ENCODE data around the gene MSRB3. TPM values are rescaled to one million over a fixed set of nuclear protein-coding genes. Genes with fewer than 3 reads are reported as not detected.
"Not testable (repeated sequence)": the region's sequence is repeated elsewhere in the genome, so short reads cannot be mapped to it uniquely, and the experiment has no call there.

MSRB3 gene
- total RNA-seq, 1 donor from 2014 or later, result 44.2 TPM

- no peak for DNase-seq (ENCODE audit: low read depth in 2 of 2)
These were observed 8.9 kb downstream of the MSRB3 start for GRCh38 chr12:65287426-65287825.

DNA sequence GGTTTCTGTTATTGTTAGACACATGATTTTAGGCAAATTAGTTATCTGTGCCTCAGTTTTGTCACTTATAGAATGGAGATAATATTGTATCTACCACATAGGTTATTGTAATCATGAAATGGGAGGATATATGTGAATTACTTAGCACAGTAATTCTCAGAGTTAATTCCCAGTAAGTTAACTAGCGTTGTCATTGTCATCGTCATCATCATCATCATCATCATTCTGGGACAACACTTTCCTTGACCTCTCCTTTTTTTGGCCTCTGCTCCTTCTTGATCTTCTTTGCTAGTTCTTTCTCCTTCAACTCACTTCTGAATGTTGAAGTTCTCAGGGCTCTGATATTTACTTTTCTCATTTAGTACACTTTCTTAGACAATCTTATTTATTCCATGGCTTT is 13.8 kb downstream of the MSRB3 start:
- DNase-seq (ENCODE audit: low read depth in 2 of 2), result no peak

GRCh38 chr12:65293735-65294134 is 15.3 kb downstream of the MSRB3 start:
- no peak for DNase-seq (ENCODE audit: low read depth in 2 of 2)

GRCh38 chr12:65294641-65295262 is 16.3 kb downstream of the MSRB3 start:
- DNase-seq (ENCODE audit: low read depth in 2 of 2), result no peak

DNA sequence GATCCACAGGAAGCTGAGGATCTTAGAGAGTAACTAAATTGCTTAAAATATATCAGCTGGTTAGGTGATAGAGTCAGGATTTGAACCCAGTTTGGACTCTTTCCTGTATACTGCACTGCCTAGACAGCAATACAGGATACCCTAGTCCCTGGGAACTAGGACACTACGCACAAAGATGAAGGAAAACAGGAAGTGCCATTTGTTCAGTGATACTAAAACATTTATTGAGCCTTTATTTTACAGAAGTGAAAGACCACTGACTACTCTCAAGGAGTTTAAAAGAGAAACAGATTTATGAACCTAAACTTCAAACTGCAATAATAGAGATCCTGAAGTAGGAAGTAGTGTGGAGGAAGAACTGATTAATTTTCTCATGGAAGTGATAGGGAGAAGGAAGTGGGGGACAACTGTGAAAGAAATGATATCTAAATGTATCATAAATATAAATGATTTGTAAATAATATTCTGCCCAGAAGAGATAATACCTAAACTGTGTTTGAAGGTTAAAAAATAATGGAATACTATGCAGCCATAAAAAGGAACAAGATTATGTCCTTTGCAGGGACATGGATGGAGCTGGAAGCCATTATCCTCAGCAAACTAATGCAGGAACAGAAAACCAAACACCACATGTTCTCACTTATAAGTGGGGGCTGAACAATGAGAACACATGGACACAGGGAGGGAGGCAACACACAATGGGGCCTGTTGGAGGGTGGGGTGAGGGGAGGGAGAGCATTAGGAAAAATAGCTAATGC is 18.2 kb downstream of the MSRB3 start:
- DNase-seq (ENCODE audit: low read depth in 2 of 2), result peak in 1 of 2 donors; percentile 16

GRCh38 chr12:65300097-65300496 is 21.6 kb downstream of the MSRB3 start:
- no peak for DNase-seq (ENCODE audit: low read depth in 2 of 2)

DNA sequence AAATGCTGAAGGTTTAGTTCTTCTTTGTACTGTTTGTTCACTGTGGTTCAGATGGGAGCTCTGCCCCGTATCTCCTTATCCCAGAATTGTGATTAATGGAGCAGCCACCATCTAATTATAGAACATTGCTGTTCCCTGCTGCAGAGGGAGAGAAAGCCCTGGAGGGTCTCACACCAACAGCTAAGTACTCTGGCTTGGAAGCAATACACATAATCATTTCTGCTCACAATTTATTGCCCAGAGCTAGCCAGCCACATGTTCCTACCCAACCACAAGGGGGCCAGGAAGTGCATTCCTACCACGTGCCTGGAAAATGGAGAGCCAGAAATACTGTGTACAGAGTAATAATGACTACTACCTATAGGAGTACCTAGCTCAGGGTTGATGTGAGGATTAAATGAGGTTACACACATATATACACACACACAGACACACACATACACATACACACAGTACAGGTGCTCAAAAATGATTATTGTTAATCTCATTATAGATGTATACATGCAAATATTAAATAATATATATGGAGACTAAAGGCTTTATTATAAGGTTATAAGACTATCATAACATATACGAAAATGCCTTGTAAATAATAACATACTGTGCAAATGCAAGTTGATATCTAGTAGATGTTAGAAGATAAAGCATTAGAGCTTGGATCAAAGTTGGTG is 22.3 kb downstream of the MSRB3 start:
- peak; percentile 24 to 38 for DNase-seq (ENCODE audit: low read depth in 2 of 2)

- DNase-seq (ENCODE audit: low read depth in 2 of 2), result no peak
These were observed 24.4 kb downstream of the MSRB3 start for GRCh38 chr12:65302891-65303290.

DNA sequence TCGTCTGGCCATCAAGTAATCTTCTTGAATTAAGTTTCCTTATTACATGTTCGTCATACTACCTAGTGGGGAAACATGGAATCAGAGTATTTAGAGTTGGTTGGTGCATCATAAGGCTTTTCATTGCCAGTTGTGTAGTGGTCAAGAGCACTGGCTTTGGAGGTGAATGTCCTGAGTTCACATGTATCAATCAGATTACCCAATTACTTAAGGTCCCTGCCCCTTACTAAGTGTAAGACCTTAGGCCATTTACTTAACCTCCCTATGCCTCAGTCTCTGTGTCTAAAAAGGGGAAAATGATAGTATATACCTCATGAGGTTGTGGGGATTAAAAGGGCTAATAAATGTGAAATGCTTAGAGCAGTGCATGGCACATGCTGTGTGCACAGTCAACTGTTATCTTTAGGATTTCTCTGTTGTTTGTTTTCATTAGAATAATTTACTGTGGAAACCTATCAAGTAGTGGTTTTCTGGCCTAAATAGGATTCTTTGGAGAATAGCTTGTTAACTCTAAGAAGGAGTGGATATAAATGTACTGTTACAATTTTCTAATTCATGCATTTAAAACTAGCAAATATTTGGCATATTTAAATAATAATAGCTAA is 27.0 kb downstream of the MSRB3 start:
- DNase-seq (ENCODE audit: low read depth in 2 of 2), result no peak

DNA sequence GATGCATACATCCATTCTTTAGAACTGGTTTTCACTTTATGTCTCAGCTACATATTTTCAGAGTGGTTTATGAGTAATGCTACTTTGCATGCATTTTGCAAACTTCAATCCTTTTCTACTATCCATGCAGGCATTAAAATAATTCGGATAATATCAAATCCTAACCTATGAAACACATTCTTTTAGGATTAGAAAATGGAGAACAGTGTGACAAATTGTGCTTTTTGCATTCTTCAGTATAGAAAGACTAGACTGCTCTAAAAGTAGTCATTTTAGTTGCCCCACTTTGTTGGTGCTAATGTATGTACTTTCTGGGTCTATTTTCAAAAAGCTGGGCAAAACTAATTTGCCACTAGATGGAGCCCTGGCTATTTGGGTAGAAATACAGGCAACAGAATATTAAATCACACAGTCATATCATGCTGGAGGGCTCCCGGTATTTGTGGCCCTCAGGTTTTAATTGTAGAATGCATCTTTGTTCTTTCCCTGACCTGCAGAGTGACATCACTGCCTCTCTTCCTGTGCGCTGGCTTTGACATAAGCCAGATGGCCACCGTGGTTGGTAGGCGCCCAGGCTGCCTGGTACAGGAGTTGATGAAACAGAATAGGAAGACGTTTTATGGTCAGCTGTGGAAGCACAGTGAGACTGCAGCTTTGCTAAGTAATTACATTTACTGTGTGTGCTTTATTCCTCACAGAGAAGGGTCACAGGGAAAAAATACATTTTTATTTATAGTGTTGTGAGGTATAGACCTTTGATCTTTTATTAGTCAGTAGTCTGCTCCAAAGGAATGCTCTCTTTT is 28.1 kb downstream of the MSRB3 start:
- DNase-seq (ENCODE audit: low read depth in 2 of 2), result peak; percentile 68 to 73

DNA sequence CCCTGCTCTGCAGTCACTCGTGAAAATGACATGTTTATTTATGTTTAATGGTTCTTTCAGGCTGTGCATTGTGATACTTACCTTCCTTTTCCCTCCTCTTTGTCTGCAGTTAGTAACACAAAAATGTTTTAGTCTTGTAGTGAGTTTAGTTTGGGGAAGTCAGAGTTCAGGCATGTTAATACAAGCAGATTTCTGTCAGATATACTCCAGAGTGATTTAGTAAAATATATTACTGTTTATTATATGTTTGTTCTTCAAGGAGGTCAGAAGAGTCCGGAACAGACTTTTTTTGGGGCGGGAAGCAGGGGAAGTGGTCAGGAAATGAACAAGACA is 28.7 kb downstream of the MSRB3 start:
- peak in 1 of 2 donors; percentile 10 for DNase-seq (ENCODE audit: low read depth in 2 of 2)

GRCh38 chr12:65308006-65308405 is 29.5 kb downstream of the MSRB3 start:
- peak; percentile 28 to 63 for DNase-seq (ENCODE audit: low read depth in 2 of 2)

DNA sequence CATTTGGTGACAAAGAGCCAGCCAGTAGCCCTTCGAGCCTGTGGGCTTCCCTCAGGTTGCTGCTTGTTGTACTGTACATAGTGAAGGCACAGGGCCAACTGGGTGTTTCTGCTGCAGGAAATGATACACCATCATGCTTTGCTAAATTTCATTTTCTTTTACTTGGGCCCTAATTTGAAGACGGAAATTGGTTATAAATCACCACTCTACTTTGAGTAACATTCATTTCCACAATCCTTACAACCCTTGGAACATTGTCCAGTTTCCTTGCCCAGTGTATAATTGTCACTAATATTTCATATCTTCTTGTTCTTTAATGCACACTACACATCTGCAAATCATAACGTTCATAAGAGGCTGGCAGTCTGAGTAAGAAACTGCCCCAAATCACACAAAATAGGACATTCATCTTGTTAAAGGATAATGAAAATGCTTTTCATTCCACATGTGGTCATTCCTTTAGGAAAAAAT is 30.2 kb downstream of the MSRB3 start:
- DNase-seq (ENCODE audit: low read depth in 2 of 2), result peak; percentile 70 to 95

DNA sequence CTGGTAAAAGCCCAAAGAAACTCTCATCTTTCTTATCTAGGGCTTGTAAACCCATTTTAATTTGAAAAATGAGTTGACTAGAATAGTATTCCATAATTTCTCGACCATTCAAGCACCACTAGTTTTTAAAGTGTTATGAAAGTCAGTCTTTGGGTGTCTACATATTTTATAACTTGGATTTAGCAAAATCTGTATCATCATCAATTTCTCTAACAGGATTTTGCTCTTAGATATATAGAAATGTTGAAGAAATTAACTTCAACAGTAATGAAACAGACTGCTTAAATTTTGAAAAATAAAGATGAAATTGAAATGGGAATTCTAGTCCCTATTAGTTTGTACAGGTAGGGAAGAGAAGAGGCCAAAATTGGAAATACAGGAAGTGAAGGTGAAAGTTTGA is 32.8 kb downstream of the MSRB3 start:
- DNase-seq (ENCODE audit: low read depth in 2 of 2), result no peak

- peak; percentile 44 to 52 for DNase-seq (ENCODE audit: low read depth in 2 of 2)
These were observed 35.3 kb downstream of the MSRB3 start for GRCh38 chr12:65313719-65314317.

- DNase-seq (ENCODE audit: low read depth in 2 of 2), result not testable (repeated sequence)
These were observed 36.8 kb downstream of the MSRB3 start for GRCh38 chr12:65315238-65315637.

DNA sequence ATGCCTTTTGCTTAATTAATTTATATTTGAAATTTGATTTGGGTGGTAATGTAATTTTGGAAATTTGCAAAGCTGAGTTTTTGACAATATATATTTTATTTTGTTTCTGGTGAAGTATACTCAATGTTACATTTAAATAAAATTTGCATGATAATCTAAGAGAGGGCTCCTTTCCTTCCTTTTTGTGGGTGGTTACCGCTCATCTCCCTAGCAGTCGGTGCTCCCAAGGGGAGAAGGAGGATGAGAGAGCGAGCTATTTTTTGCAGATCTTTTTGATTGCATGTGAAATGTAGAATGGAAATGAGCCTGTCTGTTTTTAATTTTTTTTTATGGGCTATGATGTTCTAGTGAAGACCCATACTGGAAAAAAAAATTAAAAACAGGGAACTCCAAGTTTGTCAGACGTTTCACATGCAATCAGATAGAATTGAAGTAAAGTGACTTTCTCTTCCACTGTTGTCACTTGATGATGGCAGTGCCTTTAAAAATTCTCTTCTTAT is 39.8 kb downstream of the MSRB3 start:
- no peak for DNase-seq (ENCODE audit: low read depth in 2 of 2)

DNA sequence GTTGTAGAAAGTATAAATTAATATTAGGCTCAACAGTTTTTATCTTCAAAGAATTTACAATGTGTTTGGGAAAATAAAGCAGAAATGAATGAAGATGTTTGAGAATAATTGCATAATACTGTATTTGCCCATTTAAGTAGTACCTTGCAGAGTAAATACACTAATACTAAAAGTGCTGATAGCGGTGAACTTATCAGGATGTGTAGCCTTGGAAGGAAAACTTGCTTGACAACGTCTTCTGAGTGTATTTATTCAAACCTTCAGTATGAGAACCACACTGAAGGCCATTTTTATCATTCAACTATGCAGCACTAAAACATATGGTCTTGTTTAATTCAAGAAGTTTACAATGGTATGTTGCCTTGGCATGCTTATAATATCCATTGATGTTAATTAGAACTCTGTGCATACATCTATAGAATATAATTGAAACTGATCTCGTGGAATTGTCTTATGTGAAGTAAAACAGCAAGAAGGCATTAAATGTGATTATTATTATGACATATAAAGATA is 41.3 kb downstream of the MSRB3 start:
- DNase-seq (ENCODE audit: low read depth in 2 of 2), result no peak

DNA sequence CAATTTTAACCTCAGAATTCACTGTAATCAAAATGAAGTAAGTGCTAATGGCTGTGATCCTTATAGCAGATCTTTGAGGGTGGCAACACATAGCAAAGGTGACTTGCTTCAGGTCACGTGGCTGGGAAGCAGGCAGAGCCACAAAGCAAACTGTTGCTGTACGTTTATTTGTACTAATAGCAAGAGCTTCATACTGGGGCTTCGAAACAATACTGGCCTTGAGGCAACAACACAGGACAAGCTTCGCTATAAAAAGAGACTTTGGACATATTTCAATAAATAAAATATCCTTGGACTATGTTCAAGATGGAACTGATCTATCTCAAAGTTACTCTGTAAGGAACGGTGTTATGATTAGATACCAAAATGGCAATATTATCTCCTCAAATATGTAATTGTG is 44.6 kb downstream of the MSRB3 start:
- no peak for DNase-seq (ENCODE audit: low read depth in 2 of 2)

DNA sequence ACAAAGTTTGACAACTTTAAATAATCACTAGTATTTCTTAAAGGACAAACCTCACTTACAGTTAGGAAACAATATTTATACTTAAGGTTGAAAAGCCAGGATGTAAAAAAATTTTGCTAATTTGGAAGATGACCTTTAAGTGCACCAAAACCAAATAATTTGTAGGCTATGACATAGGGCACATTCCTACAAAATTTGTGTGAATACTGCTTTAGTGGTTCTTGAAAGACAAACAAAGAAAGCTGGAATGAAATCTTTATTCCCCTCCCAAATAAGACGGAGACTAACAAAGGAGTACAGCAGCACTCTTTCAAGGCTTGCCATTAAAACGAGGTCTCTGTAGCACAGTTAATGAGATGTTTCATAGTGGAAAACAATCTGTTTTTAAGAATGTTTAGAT is 45.6 kb downstream of the MSRB3 start:
- DNase-seq (ENCODE audit: low read depth in 2 of 2), result no peak

GRCh38 chr12:65324551-65324950 is 46.1 kb downstream of the MSRB3 start:
- DNase-seq (ENCODE audit: low read depth in 2 of 2), result no peak

All from lung microvascular endothelial cell (primary cell).